ENCODE results near the gene SP2. TPM values are rescaled to one million over a fixed set of nuclear protein-coding genes. Genes with fewer than 3 reads are reported as not detected.

Gene SP2
- total RNA-seq, 1 experiment from 2014 or later: 22.2 TPM

- no peaks in the 10 kb centered on the region for H3K4me1 ChIP-seq (ENCODE audit: control insufficient read depth in 1 of 2, insufficient read depth in 2 of 2, low read length in 2 of 2)
- POLR2A ChIA-PET: no interaction called here
- H3K9me3 ChIP-seq (ENCODE audit: control insufficient read depth in 1 of 2, insufficient read depth in 1 of 2, low read depth in 1 of 2, low read length in 2 of 2): no peaks in the 10 kb centered on the region
- DNase-seq (ENCODE audit: low read depth, low spot score) (no peak), ATAC-seq (no peak)
- no peak for TF ChIP-seq FOSL1 (IDR thresholded peaks at IDR 0.05; ENCODE audit: low read depth)
- no peak for TF ChIP-seq EZH2 (IDR thresholded peaks at IDR 0.05)
- TF ChIP-seq SRF (IDR thresholded peaks at IDR 0.05; ENCODE audit: low read depth): no peak
- CTCF ChIA-PET: no interaction called here
- no peak overlapping the region for H3K9ac ChIP-seq (ENCODE audit: low read length)
- intact Hi-C loops (cut with micrococcal nuclease): no loop called here
- no peaks in the 10 kb centered on the region for H3K9me2 ChIP-seq (ENCODE audit: insufficient read depth)
- no peaks in the 10 kb centered on the region for H3K27me3 ChIP-seq (ENCODE audit: insufficient read depth, low read length)
- no peaks in the 10 kb centered on the region for H3K36me3 ChIP-seq (ENCODE audit: control insufficient read depth in 1 of 2, insufficient read depth in 2 of 2, low read length in 2 of 2)
- RAD21 ChIA-PET (ENCODE audit: low non-redundant PET in 1 of 2, low total read pairs in 2 of 2, uncharacterized antibody in 2 of 2, unreplicated experiment in 2 of 2): no interaction called here
- no peak overlapping the region for H3K4me3 ChIP-seq (replicated peaks in 1 of 2; ENCODE audit: low read depth in 1 of 2, low read length in 2 of 2)
- no peak overlapping the region for H2AFZ ChIP-seq (ENCODE audit: low read depth, low read length, poor library complexity, severe bottlenecking)
- no TSS peak for BruUV-seq (replicated peaks)
- no peak overlapping the region for H3K27ac ChIP-seq (ENCODE audit: low read depth, low read length)
- no peaks in the 10 kb centered on the region for H3K79me2 ChIP-seq (ENCODE audit: insufficient read depth, low read length)
- no peaks in the 10 kb centered on the region for H4K20me1 ChIP-seq (ENCODE audit: insufficient read depth)
- H3K4me2 ChIP-seq (ENCODE audit: low read length): no peak overlapping the region
These were observed 10.4 kb downstream of the SP2 start for GRCh38 chr17:47906443-47906842.

- Histone ChIP-seq H3K4me1 (ENCODE audit: control insufficient read depth in 1 of 2, insufficient read depth in 2 of 2, low read length in 2 of 2) (no peaks in the 10 kb centered on the region), H3K36me3 (ENCODE audit: control insufficient read depth in 1 of 2, insufficient read depth in 2 of 2, low read length in 2 of 2) (no peaks in the 10 kb centered on the region), H4K20me1 (ENCODE audit: insufficient read depth) (no peaks in the 10 kb centered on the region), H3K9ac (ENCODE audit: low read length) (no peak overlapping the region), H3K4me2 (ENCODE audit: low read length) (no peak overlapping the region), H2AFZ (ENCODE audit: low read depth, low read length, poor library complexity, severe bottlenecking) (no peak overlapping the region), H3K27me3 (ENCODE audit: insufficient read depth, low read length) (no peaks in the 10 kb centered on the region), H3K27ac (ENCODE audit: low read depth, low read length) (no peak overlapping the region), H3K9me2 (ENCODE audit: insufficient read depth) (no peaks in the 10 kb centered on the region), H3K79me2 (ENCODE audit: insufficient read depth, low read length) (no peaks in the 10 kb centered on the region), H3K9me3 (ENCODE audit: control insufficient read depth in 1 of 2, insufficient read depth in 1 of 2, low read depth in 1 of 2, low read length in 2 of 2) (no peaks in the 10 kb centered on the region), H3K4me3 (replicated peaks in 1 of 2; ENCODE audit: low read depth in 1 of 2, low read length in 2 of 2) (no peak overlapping the region)
- ChIA-PET RAD21 (ENCODE audit: low non-redundant PET in 1 of 2, low total read pairs in 2 of 2, uncharacterized antibody in 2 of 2, unreplicated experiment in 2 of 2) (no interaction called here), CTCF (no interaction called here), POLR2A (interaction anchor here (2.1 kb wide), 1 partner anchor 13 kb away, joined by 6 read pairs; the partner anchor contains the start of gene SP2)
- intact Hi-C loops (cut with micrococcal nuclease): no loop called here
- ATAC-seq (no peak), DNase-seq (ENCODE audit: low read depth, low spot score) (no peak)
- no TSS peak for BruUV-seq (replicated peaks)
- TF ChIP-seq JUND (IDR thresholded peaks at IDR 0.05): no peak
- TF ChIP-seq SIN3A (IDR thresholded peaks at IDR 0.05; ENCODE audit: low read depth): no peak
- TF ChIP-seq YY1 (IDR thresholded peaks at IDR 0.05; ENCODE audit: extremely low read depth, insufficient replicate concordance, low read depth, low read length): no peak
- TF ChIP-seq EGR1 (IDR thresholded peaks at IDR 0.05; ENCODE audit: low read depth): no peak
- no peak for TF ChIP-seq EZH2phosphoT487 (IDR thresholded peaks at IDR 0.05; ENCODE audit: borderline replicate concordance)
- TF ChIP-seq SRF (IDR thresholded peaks at IDR 0.05; ENCODE audit: low read depth): no peak
- no peak for TF ChIP-seq POLR2AphosphoS5 (IDR thresholded peaks at IDR 0.05; ENCODE audit: low read depth, low read length)
- no peak for TF ChIP-seq ZBTB33 (IDR thresholded peaks at IDR 0.05; ENCODE audit: extremely low read depth, insufficient replicate concordance, low read length)
- TF ChIP-seq EZH2 (IDR thresholded peaks at IDR 0.05): no peak
- no peak for TF ChIP-seq REST (IDR thresholded peaks at IDR 0.05; ENCODE audit: low read depth)
- no peak for TF ChIP-seq ELF1 (IDR thresholded peaks at IDR 0.05; ENCODE audit: borderline replicate concordance, low read depth)
- no peak for TF ChIP-seq ZNF274 (IDR thresholded peaks at IDR 0.05; ENCODE audit: low read depth, low read length)
- no peak for TF ChIP-seq SP1 (IDR thresholded peaks at IDR 0.05; ENCODE audit: low read depth)
- no peak for TF ChIP-seq ATF3 (IDR thresholded peaks at IDR 0.05)
- TF ChIP-seq CEBPB (IDR thresholded peaks at IDR 0.05; ENCODE audit: low read depth): no peak
These were observed 12.0 kb downstream of the SP2 start for GRCh38 chr17:47907932-47908562.
